Heart right ventricle (tissue), 16 donors: ENCODE results near the gene MCOLN3. TPM values are rescaled to one million over a fixed set of nuclear protein-coding genes. Genes with fewer than 3 reads are reported as not detected.

ENCODE experiments used
- ATAC-seq, 8 donors: fragments of 200-7000 bp; cut with Tn5 transposase; one replicate each; pipeline ENCODE4 v1.9.1; 2020; ENCODE audit warnings: mild to moderate bottlenecking in 8 of 8, moderate library complexity in 8 of 8, moderate number of reproducible peaks in 1 of 8
- DNase-seq, 2 donors: peaks; one replicate each; pipeline ENCODE4 v3.0.0-alpha.2; 2020
- H3K27ac ChIP-seq, 10 donors: fragments of 200-600 bp; sonication (generic) in 2 of 10; one replicate each; pipeline versions ENCODE4 v1.5.0 to v1.8.0; 2020 to 2022; ENCODE audit warnings: mild to moderate bottlenecking in 3 of 10
- H3K27me3 ChIP-seq, 7 donors: fragments of 200-600 bp; one replicate each; pipeline ENCODE4 v1.8.0; 2021 to 2022; ENCODE audit warnings: mild to moderate bottlenecking in 2 of 7
- H3K36me3 ChIP-seq, 9 donors: fragments of 200-600 bp; sonication (generic) in 1 of 9; one replicate each; pipeline versions ENCODE4 v1.5.0 to v1.8.0; 2020 to 2022; ENCODE audit warnings: mild to moderate bottlenecking in 2 of 9
- H3K4me1 ChIP-seq, 9 donors: fragments of 200-600 bp; sonication (generic) in 1 of 9; one replicate each; pipeline versions ENCODE4 v1.5.0 to v1.8.0; 2020 to 2022; ENCODE audit warnings: mild to moderate bottlenecking in 4 of 9
- H3K4me3 ChIP-seq, 10 donors: fragments of 200-600 bp; sonication (generic) in 2 of 10; one replicate each; pipeline versions ENCODE4 v1.5.0 to v1.8.0; 2020 to 2022; ENCODE audit warnings: mild to moderate bottlenecking in 7 of 10, moderate library complexity in 2 of 10
- H3K9me3 ChIP-seq, 11 donors: fragments of 200-600 bp in 10 of 11; sonication (generic) in 2 of 11; one replicate each; pipeline versions ENCODE4 v1.5.0 to v1.8.0; 2013 to 2022; ENCODE audit warnings: mild to moderate bottlenecking in 2 of 11, control low read depth in 1 of 11, moderate library complexity in 1 of 11
- WGBS, 2 donors: extraction: QIAGEN DNeasy Blood & Tissue Kit; methylation state at CpG; one replicate each; pipeline ENCODE4 v1.1.7; 2013; ENCODE audit warnings: inconsistent platforms in 1 of 2; 5-methylcytosine and 5-hydroxymethylcytosine counted together
- intact Hi-C, 10 donors: fragments of 100-400 bp; cut with DNase I; formaldehyde crosslinking; loops; one replicate each; pipeline versions ENCODE4 v1.11.1 to v1.14.2; 2022
- polyA plus RNA-seq, 2 donors: library from polyadenylated mRNA; stranded (reverse); fragments of 200-250 nt; gene quantifications; one replicate each; pipeline ENCODE4 v1.2.3, GENCODE V29; 2013
- total RNA-seq, 10 donors: library from RNA; stranded (reverse); fragmentation: NEBNext Ultra II Directional in 3 of 10; extraction: Animal tissue kit (Norgen Biotek cat#: 25700) in 3 of 10; gene quantifications; one replicate each; pipeline versions ENCODE4 v1.2.1 to v1.2.4, GENCODE V29; 2021 to 2023
- TF ChIP-seq, protein P1 (sequence below), 9 donors: fragments of 200-600 bp; sonication (generic) in 2 of 9; IDR thresholded peaks; one replicate each; pipeline versions ENCODE4 v1.5.0 to v1.8.0; 2021 to 2022; ENCODE audit warnings: antibody characterized with exemption in 9 of 9, mild to moderate bottlenecking in 5 of 9, moderate library complexity in 1 of 9
- donor health status: Arrhythmogenic right ventricular cardiomyopathy.
- donor health status: ischemic (EF 13 %, LVEDD 7.1; RV severe dilation, severe dysfunction).
- donor health status: healthy with polysubstance abuse.
- donor health status: DM: no; HTN: yes; CAD: no.
- donor health status: DM: no; HTN: no; CAD: no.
- donor health status: ischemic (EF 25% LVEDD 6.9; RV normal size, moderate dysfunction).
- donor health status: ischemic (EF 25% LVEDD 5.7; RV mildly dilated, moderate dysfunction).
- donor health status: healthy.
- donor health status: DM: yes; HTN: yes; CAD: no.
- donor health status: Ischemic cardiomyopathy.
- donor health status: ischemic (EF 35%, LVEDD 5.7; RV mildly dilated, moderate dysfunction).
- donor health status: nonischemic (EF 11% LVEDD 7.7; RV severe dilation, severe dysfunction).
- donor health status: DM: yes; HTN: yes; CAD: no.
- donor health status: PGD.
- donor health status: ischemic (EF 29% LVEDD 5.4; RV normal size, mild dysfunction).
- donor health status: nonischemic (EF 23%, LVEDD 6.1; RV moderate dilation, normal function).

Gene MCOLN3
- total and polyA plus RNA-seq, 12 donors = 0.13 to 2.7 (median 0.28) TPM; not detected in 1

DNA sequence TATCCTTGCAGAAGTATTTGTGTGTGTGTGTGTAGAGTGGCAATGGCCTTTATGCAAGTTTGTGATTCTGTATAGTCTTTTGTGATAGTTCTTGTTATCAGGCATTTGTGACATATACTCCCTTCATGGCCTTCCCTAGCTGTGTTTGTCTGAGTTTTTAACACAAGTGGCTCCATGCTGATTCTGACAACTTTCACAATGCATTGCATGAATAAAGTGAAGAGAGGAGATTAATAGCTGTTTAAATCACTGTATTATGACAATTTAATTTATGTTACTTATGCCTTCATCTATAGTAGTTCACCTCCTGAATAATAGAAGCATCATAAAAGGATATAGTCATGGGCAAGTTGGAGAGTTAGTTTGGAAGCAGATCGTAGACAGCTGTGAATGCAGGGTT is 17.2 kb upstream of the MCOLN3 start:
- intact Hi-C loops = loop anchor here in 2 of 10 donors (10.0 kb wide), 1 partner anchor 121 kb away; no protein-coding TSS in a partner anchor
- Histone ChIP-seq H3K27ac (no peak overlapping the region), H3K4me3 (no peak overlapping the region), H3K4me1 (peaks cover 0 to 17% (median 0%) of the 10 kb centered on the region in 9 donors), H3K27me3 (no peaks in the 10 kb centered on the region), H3K36me3 (no peaks in the 10 kb centered on the region), H3K9me3 (no peaks in the 10 kb centered on the region)
- 84 to 89% methylated on average over 1 of the region's 1 CpG for WGBS, 2 donors
- TF ChIP-seq, protein P1, sequence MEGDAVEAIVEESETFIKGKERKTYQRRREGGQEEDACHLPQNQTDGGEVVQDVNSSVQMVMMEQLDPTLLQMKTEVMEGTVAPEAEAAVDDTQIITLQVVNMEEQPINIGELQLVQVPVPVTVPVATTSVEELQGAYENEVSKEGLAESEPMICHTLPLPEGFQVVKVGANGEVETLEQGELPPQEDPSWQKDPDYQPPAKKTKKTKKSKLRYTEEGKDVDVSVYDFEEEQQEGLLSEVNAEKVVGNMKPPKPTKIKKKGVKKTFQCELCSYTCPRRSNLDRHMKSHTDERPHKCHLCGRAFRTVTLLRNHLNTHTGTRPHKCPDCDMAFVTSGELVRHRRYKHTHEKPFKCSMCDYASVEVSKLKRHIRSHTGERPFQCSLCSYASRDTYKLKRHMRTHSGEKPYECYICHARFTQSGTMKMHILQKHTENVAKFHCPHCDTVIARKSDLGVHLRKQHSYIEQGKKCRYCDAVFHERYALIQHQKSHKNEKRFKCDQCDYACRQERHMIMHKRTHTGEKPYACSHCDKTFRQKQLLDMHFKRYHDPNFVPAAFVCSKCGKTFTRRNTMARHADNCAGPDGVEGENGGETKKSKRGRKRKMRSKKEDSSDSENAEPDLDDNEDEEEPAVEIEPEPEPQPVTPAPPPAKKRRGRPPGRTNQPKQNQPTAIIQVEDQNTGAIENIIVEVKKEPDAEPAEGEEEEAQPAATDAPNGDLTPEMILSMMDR (IDR thresholded peaks at IDR 0.05) = no peak
- DNase-seq = no peak
- no peak for ATAC-seq

DNA sequence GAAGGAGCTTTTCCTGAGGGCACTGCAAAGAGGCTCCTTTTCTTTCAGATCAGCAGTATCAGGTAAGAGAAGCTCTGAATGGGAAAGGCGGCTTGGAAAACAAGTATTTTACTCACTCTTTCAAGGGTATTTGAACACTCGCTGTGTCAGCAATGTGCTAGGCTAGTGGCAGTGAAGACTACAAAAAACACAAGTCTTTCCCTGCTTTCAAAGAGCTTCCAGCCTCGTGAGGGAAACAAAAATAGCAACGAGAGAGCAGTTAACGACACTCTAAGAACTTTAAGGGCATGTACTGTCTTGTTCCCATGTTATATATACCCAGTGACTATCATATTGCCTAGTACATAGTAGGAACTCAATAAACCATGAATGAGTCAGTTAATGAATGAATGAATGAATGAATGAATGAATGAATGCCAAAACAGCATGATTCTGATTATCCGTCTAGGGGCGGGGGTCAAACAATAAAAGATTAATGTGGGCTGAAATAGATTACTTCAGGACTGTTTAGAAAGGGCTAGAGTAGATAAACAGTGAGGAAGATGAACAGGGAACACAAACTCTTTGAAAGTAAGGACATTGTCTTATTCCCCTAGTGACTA is 14.2 kb upstream of the MCOLN3 start:
- H3K36me3 ChIP-seq = no peaks in the 10 kb centered on the region
- peak overlapping the region in 5 of 10 donors; percentile 31 to 69 (median 65) for H3K27ac ChIP-seq
- H3K27me3 ChIP-seq = no peaks in the 10 kb centered on the region
- H3K4me3 ChIP-seq = peak overlapping the region in 9 of 10 donors; percentile 36 to 66 (median 58)
- 34% methylated on average over 7 of the region's 7 CpGs for WGBS, 2 donors
- intact Hi-C loops = loop anchor here in 2 of 10 donors (10.0 kb wide), 1 partner anchor 118 kb away; no protein-coding TSS in a partner anchor
- ATAC-seq = peak in 6 of 8 donors; percentile 2 to 56 (median 18)
- H3K4me1 ChIP-seq = peaks cover 0 to 17% (median 0%) of the 10 kb centered on the region in 9 donors
- DNase-seq = no peak
- H3K9me3 ChIP-seq = no peaks in the 10 kb centered on the region
- TF ChIP-seq, protein P1 (IDR thresholded peaks at IDR 0.05) = no peak

DNA sequence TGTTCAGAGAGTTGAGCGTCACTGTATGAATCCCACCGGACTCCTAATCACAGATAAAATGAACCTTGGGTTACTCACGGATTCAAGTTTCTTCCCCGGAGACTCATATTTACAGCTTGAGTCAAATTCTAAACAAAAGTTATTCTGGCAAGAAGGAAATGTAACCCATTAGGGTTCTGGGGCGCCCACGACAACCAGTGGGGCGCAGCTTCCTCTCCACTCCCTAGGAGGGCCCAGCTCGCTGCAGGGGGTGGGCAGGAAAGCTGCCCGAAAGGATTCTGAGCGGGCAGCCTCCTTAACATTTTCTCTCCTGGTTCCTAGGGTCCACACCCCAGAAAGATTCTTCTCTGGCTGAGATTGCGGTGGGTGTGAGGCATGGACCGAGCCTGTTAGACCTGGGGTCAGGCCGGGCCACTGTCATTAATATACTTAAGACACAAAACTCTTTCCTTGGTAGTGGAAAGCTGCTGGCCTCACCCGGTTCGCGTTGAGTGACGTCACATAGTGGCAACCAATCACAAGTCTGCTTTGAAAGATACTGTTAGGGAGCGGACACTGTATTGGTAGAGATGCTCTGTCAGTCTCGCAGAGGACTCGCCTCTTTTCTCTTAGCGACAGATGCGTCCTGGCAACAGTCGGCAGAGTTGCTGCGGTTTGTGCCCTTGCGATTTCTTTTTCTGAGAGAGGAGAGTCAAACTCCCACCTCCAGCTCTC is 13.6 kb upstream of the MCOLN3 start:
- TF ChIP-seq, protein P1 (IDR thresholded peaks at IDR 0.05) = no peak
- WGBS, 2 donors = 3 to 4% methylated on average over 25 of the region's 25 CpGs
- intact Hi-C loops = loop anchor here in 2 of 10 donors (10.0 kb wide), 1 partner anchor 117 kb away; no protein-coding TSS in a partner anchor
- DNase-seq = peak; percentile 65 to 96
- peaks cover 0 to 17% (median 0%) of the 10 kb centered on the region in 9 donors for H3K4me1 ChIP-seq
- peak overlapping the region in 8 of 10 donors; percentile 29 to 82 (median 64) for H3K27ac ChIP-seq
- no peaks in the 10 kb centered on the region for H3K36me3 ChIP-seq
- ATAC-seq = peak; percentile 99 to 100 (median 99)
- H3K4me3 ChIP-seq = peak overlapping the region; percentile 4 to 66 (median 56)
- no peaks in the 10 kb centered on the region for H3K9me3 ChIP-seq
- no peaks in the 10 kb centered on the region for H3K27me3 ChIP-seq

- Histone ChIP-seq H3K36me3 (no peaks in the 10 kb centered on the region), H3K27ac (no peak overlapping the region), H3K27me3 (no peaks in the 10 kb centered on the region), H3K4me1 (peaks cover 0 to 17% (median 0%) of the 10 kb centered on the region in 9 donors), H3K9me3 (no peaks in the 10 kb centered on the region), H3K4me3 (no peak overlapping the region)
- ATAC-seq (no peak), DNase-seq (no peak)
- TF ChIP-seq, protein P1 (IDR thresholded peaks at IDR 0.05) = no peak
- intact Hi-C loops = loop anchor here in 2 of 10 donors (10.0 kb wide), 1 partner anchor 115 kb away; no protein-coding TSS in a partner anchor
- WGBS, 2 donors = 48 to 62% methylated on average over 2 of the region's 2 CpGs
These were observed 11.7 kb upstream of the MCOLN3 start for GRCh38 chr1:85060038-85060437.
